GM23248 (cell line): Measurements from ENCODE around the gene KIR3DL3. TPM values are rescaled to one million over a fixed set of nuclear protein-coding genes. Genes with fewer than 3 reads are reported as not detected.
"Not testable (repeated sequence)": the region's sequence is repeated elsewhere in the genome, so short reads cannot be mapped to it uniquely, and the experiment has no call there.

ENCODE experiments used
- DNase-seq: peaks from one replicate; pipeline ENCODE4 v3.0.0-alpha.2; 2015
- H2AFZ ChIP-seq: fragments of 200-600 bp; sonication (generic); 2 replicates; pipeline ENCODE4 v1.6.1; 2016; ENCODE audit warnings: antibody characterized with exemption
- H3F3A ChIP-seq: fragments of 200-600 bp; sonication (generic); 2 replicates; pipeline ENCODE4 v1.6.1; 2016; ENCODE audit warnings: mild to moderate bottlenecking, antibody characterized with exemption, mixed run types; ENCODE audit not compliant: insufficient read depth
- H3K27ac ChIP-seq: fragments of 200-600 bp; sonication (generic); 2 replicates; pipeline ENCODE4 v1.5.1; 2016; ENCODE audit warnings: mild to moderate bottlenecking
- H3K27me3 ChIP-seq: fragments of 200-600 bp; sonication (generic); replicated peaks from 2 replicates; pipeline ENCODE4 v1.6.1; 2016; ENCODE audit warnings: mild to moderate bottlenecking; ENCODE audit not compliant: insufficient read depth
- H3K36me3 ChIP-seq: fragments of 200-600 bp; sonication (generic); 2 replicates; pipeline ENCODE4 v1.6.1; 2016; ENCODE audit warnings: low read depth, mild to moderate bottlenecking
- H3K4me1 ChIP-seq: fragments of 200-600 bp; sonication (generic); 2 replicates; pipeline ENCODE4 v1.6.1; 2016; ENCODE audit warnings: mild to moderate bottlenecking; ENCODE audit not compliant: insufficient read depth
- H3K4me2 ChIP-seq: fragments of 200-600 bp; sonication (generic); one replicate; pipeline ENCODE4 v1.6.1; 2016; ENCODE audit warnings: mild to moderate bottlenecking; ENCODE audit not compliant: unreplicated experiment
- H3K4me3 ChIP-seq: fragments of 200-600 bp; sonication (generic); 2 replicates; pipeline ENCODE4 v1.5.1; 2016; ENCODE audit warnings: mild to moderate bottlenecking
- H3K79me2 ChIP-seq: fragments of 200-600 bp; sonication (generic); 2 replicates; pipeline ENCODE4 v1.6.1; 2016; ENCODE audit warnings: mild to moderate bottlenecking; ENCODE audit not compliant: insufficient read depth
- H3K9ac ChIP-seq: fragments of 200-600 bp; sonication (generic); 2 replicates; pipeline ENCODE4 v1.6.1; 2016; ENCODE audit warnings: mild to moderate bottlenecking
- H3K9me2 ChIP-seq: fragments of 200-600 bp; sonication (generic); 2 replicates; pipeline ENCODE4 v1.6.1; 2016; ENCODE audit warnings: mixed run types, mild to moderate bottlenecking, moderate library complexity; ENCODE audit not compliant: insufficient read depth
- H3K9me3 ChIP-seq: fragments of 200-600 bp; sonication (generic); one replicate; pipeline ENCODE4 v1.6.1; 2017; ENCODE audit warnings: low read depth
- H4K20me1 ChIP-seq: fragments of 200-600 bp; sonication (generic); 2 replicates; pipeline ENCODE4 v1.6.0; 2016; ENCODE audit not compliant: insufficient read depth
- EZH2 ChIP-seq: fragments of 200-600 bp; sonication (generic); IDR thresholded peaks from 2 replicates; pipeline ENCODE4 v1.6.1; 2018; ENCODE audit warnings: antibody characterized with exemption, mild to moderate bottlenecking; ENCODE audit not compliant: insufficient read depth, poor library complexity, severe bottlenecking
- EZH2phosphoT487 ChIP-seq: fragments of 200-600 bp; sonication (generic); IDR thresholded peaks from 2 replicates; pipeline ENCODE4 v1.6.1; 2018; ENCODE audit warnings: antibody characterized with exemption, moderate library complexity, mild to moderate bottlenecking, low read depth; ENCODE audit not compliant: insufficient read depth
- WGBS, 2 experiments: methylation state at CpG; one replicate each; pipeline ENCODE4 v1.1.6; 2015 to 2017; ENCODE audit warnings: low lambda C conversion rate in 2 of 2, low coverage in 1 of 2; ENCODE audit errors: missing lambda C conversion rate in 2 of 2; 5-methylcytosine and 5-hydroxymethylcytosine counted together
- in situ Hi-C: fragments of 300-500 bp; cut with MboI; formaldehyde crosslinking; loops from 2 replicates; pipeline ENCODE4 v1.15.0; 2020
- polyA plus RNA-seq: library from polyadenylated mRNA; unstranded; fragments of >200 nt; fragmentation: Nextera tagmentation; extraction: Ambion mirVana; gene quantifications from 2 replicates; pipeline ENCODE4 v1.2.1, GENCODE V29; 2016
- total RNA-seq: library from RNA; depleted of rRNA; stranded (reverse); fragments of >200 nt; shearing (Covaris generic); gene quantifications from 2 replicates; pipeline ENCODE4 v1.2.3, GENCODE V29; 2014

KIR3DL3 gene
- total and polyA plus RNA-seq, 2 experiments from 2014 or later, result not detected

DNA sequence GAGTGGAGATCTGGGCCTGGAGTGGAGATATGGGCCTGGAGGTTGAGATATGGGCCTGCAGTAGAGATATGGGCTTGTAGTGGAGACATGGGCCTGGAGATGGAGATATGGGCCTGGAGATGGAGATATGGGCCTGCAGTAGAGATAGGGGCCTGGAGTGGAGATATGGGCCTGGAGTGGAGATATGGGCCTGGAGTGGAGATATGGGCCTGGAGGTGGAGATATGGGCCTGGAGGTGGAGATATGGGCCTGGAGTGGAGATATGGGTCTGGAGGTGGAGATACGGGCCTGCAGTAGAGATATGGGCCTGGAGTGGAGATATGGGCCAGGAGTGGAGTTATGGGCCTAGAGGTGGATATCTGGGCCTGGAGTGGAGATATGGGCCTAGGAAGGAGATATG is 14.5 kb downstream of the KIR3DL3 start:
- Histone ChIP-seq H3F3A (no peaks in the 10 kb centered on the region), H3K36me3 (no peaks in the 10 kb centered on the region), H2AFZ (no peak overlapping the region), H3K4me1 (no peaks in the 10 kb centered on the region), H3K9me3 (no peaks in the 10 kb centered on the region), H3K9ac (no peak overlapping the region), H3K27ac (no peak overlapping the region), H3K9me2 (no peaks in the 10 kb centered on the region), H4K20me1 (no peaks in the 10 kb centered on the region), H3K27me3 (no peaks in the 10 kb centered on the region), H3K4me3 (no peak overlapping the region), H3K4me2 (no peak overlapping the region), H3K79me2 (no peaks in the 10 kb centered on the region)
- WGBS, 2 experiments, result 11% methylated on average over 1 of the region's 1 CpG; no CpG with 5 or more reads in 1 of the 2 experiments
- no peak for TF ChIP-seq EZH2phosphoT487
- no peak for TF ChIP-seq EZH2
- in situ Hi-C loops, result no loop called here
- no peak for DNase-seq

DNA sequence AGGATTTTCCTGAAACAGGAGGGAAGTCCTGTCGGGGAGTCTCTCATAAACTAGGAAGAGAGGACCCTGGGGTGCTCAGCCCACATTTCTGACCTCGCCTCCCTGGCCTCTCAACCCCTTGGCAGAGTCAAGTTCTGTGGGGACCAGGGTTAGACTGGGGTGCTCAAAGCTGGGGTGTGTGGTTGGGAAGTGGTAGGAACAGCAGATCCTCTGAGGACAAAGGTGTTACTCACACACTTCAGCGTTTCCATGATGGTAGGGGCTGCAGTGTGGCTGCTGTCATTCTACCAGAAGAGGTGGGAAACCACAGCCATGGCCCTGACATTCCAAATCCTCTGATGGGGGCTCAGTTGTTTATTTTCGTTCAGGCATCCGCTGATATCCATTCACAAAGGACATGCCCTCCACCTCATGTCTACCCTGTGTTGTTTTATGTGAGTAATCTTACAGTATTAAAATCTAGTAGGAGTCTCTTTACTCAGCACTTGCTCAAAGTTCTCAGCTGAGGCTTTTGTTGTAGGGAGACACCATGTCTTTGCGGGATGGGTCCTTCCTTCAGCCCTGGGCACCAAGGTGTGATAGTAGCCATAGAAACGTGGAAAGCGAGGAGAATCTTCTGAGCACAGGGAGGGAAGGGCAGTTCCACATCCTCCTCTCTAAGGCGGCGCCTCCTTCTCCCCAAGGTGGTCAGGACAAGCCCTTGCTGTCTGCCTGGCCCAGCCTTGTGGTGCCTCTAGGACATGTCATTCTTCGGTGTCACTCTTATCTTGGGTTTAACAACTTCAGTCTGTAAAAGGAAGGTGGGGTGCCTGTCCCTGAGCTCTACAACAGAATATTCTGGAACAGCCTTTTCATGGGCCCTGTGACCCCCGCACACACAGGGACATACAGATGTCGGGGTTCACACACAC is 15.6 kb downstream of the KIR3DL3 start:
- H3K4me3 ChIP-seq, result no peak overlapping the region
- H3K27ac ChIP-seq, result no peak overlapping the region
- in situ Hi-C loops, result no loop called here
- no peaks in the 10 kb centered on the region for H3K27me3 ChIP-seq
- no peaks in the 10 kb centered on the region for H4K20me1 ChIP-seq
- no peaks in the 10 kb centered on the region for H3F3A ChIP-seq
- no peaks in the 10 kb centered on the region for H3K36me3 ChIP-seq
- TF ChIP-seq EZH2, result no peak
- TF ChIP-seq EZH2phosphoT487, result no peak
- H3K79me2 ChIP-seq, result no peaks in the 10 kb centered on the region
- no peak overlapping the region for H3K9ac ChIP-seq
- no peak overlapping the region for H2AFZ ChIP-seq
- H3K9me2 ChIP-seq, result no peaks in the 10 kb centered on the region
- H3K4me2 ChIP-seq, result no peak overlapping the region
- DNase-seq, result no peak
- WGBS, 2 experiments, result 23 to 24% methylated on average over 13 of the region's 13 CpGs
- no peaks in the 10 kb centered on the region for H3K4me1 ChIP-seq
- no peaks in the 10 kb centered on the region for H3K9me3 ChIP-seq

GRCh38 chr19:54741950-54742349 is 17.7 kb downstream of the KIR3DL3 start:
- DNase-seq, H3K9me2 ChIP-seq, H3K4me2 ChIP-seq, H2AFZ ChIP-seq, H3F3A ChIP-seq, H3K36me3 ChIP-seq, H3K9me3 ChIP-seq, H3K4me3 ChIP-seq, H3K27me3 ChIP-seq, H3K27ac ChIP-seq, H3K9ac ChIP-seq, H4K20me1 ChIP-seq, in situ Hi-C loops, H3K79me2 ChIP-seq, H3K4me1 ChIP-seq: not testable (repeated sequence)
- 12 to 17% methylated on average over 5 of the region's 5 CpGs for whole genome bisulfite sequencing, 2 experiments

- H3K9me2 ChIP-seq, H3K36me3 ChIP-seq, H3F3A ChIP-seq, H3K9ac ChIP-seq, H3K27me3 ChIP-seq, H4K20me1 ChIP-seq, DNase-seq, in situ Hi-C loops, H3K9me3 ChIP-seq, H3K79me2 ChIP-seq, H3K4me3 ChIP-seq, H2AFZ ChIP-seq, H3K4me2 ChIP-seq, H3K4me1 ChIP-seq, H3K27ac ChIP-seq: not testable (repeated sequence)
- 32 to 41% methylated on average over 5 of the region's 5 CpGs for WGBS, 2 experiments
These were observed 19.8 kb downstream of the KIR3DL3 start for GRCh38 chr19:54744080-54744479.

- H3K27me3 ChIP-seq, result not testable (repeated sequence)
These were observed 23.5 kb downstream of the KIR3DL3 start for GRCh38 chr19:54747614-54748322.

GRCh38 chr19:54750276-54750675 is 26.0 kb downstream of the KIR3DL3 start:
- in situ Hi-C loops, H3K9me2 ChIP-seq, H3K4me3 ChIP-seq, H3K9me3 ChIP-seq, H3K4me1 ChIP-seq, H3K79me2 ChIP-seq, H2AFZ ChIP-seq, H3K36me3 ChIP-seq, H3K27me3 ChIP-seq, H3K27ac ChIP-seq, H3K9ac ChIP-seq, H4K20me1 ChIP-seq, DNase-seq, H3F3A ChIP-seq, H3K4me2 ChIP-seq: not testable (repeated sequence)
- 3 to 7% methylated on average over 6 of the region's 6 CpGs for WGBS, 2 experiments

More at GRCh38 chr19:54747614-54748322, 23.5 kb downstream of the KIR3DL3 start:
- 25 to 34% methylated on average over 9 of the region's 9 CpGs for WGBS, 2 experiments
- H4K20me1 ChIP-seq, H3K9ac ChIP-seq, H3K9me3 ChIP-seq, H3K9me2 ChIP-seq, H2AFZ ChIP-seq, H3F3A ChIP-seq, H3K4me1 ChIP-seq, H3K27ac ChIP-seq, H3K36me3 ChIP-seq, H3K4me2 ChIP-seq, H3K79me2 ChIP-seq, H3K4me3 ChIP-seq, in situ Hi-C loops: not testable (repeated sequence)
- DNase-seq, result peak; percentile 2
